ENCODE data around the gene SP1. TPM values are rescaled to one million over a fixed set of nuclear protein-coding genes. Genes with fewer than 3 reads are reported as not detected.

SP1 gene
- total and polyA plus RNA-seq, 7 experiments from 2014 or later, result 10.2 to 103 (median 75.7) TPM

GRCh38 chr12:53343969-53344368 is 36.0 kb upstream of the SP1 start:
- Histone ChIP-seq H3K27ac (ENCODE audit: low read depth, low read length) (peak overlapping the region; percentile 57), H3K27me3 (ENCODE audit: control insufficient read depth in 2 of 2, insufficient read depth in 2 of 2, low read length in 2 of 2) (no peaks in the 10 kb centered on the region), H3K9me3 (ENCODE audit: control insufficient read depth in 2 of 3, low read length in 3 of 3) (no peaks in the 10 kb centered on the region), H3K4me1 (ENCODE audit: control insufficient read depth in 2 of 2, insufficient read depth in 2 of 2, low read length in 2 of 2) (peaks cover 0 to 10% of the 10 kb centered on the region in 2 donors), H3K36me3 (ENCODE audit: control insufficient read depth in 2 of 3, insufficient read depth in 3 of 3, low read length in 3 of 3) (no peaks in the 10 kb centered on the region), H3K4me3 (ENCODE audit: low read length) (peak overlapping the region; percentile 23)
- Mint-ChIP-seq H3K4me3 (peak overlapping the region; percentile 74 to 93 (median 83)), H3K27ac (peak overlapping the region; percentile 5 to 91 (median 81)), H3K9me3 (no peaks in the 10 kb centered on the region), H3K4me1 (peaks cover 11 to 25% (median 17%) of the 10 kb centered on the region in 7 donors), H3K27me3 (peaks cover 0 to 16% (median 0%) of the 10 kb centered on the region in 5 donors), H3K36me3 (no peaks in the 10 kb centered on the region)
- ATAC-seq (peak; percentile 59), DNase-seq (peak in 3 of 9 donors; percentile 29 to 67 (median 53))
- ChIA-PET CTCF (interaction anchor here (0.6 to 3.0 kb wide), 6 partner anchors 11 to 164 kb away, joined by 3 to 90 read pairs (median 4); partner anchors contain the start of genes AAAS and ZNF740), POLR2A (interaction anchor here (1.5 to 3.1 kb wide), 3 partner anchors 13 to 77 kb away, joined by 4 to 52 read pairs (median 5); no protein-coding TSS in a partner anchor)
- intact Hi-C loops (cut with micrococcal nuclease), result loop anchor here (2.0 kb wide), 2 partner anchors 45 to 77 kb away; partner anchors contain the start of gene MYG1 (in 1 of the 2)

- Histone ChIP-seq H3K27me3 (ENCODE audit: control insufficient read depth in 2 of 2, insufficient read depth in 2 of 2, low read length in 2 of 2) (no peaks in the 10 kb centered on the region), H3K4me3 (ENCODE audit: low read length) (peak overlapping the region; percentile 23), H3K9me3 (ENCODE audit: control insufficient read depth in 2 of 3, low read length in 3 of 3) (no peaks in the 10 kb centered on the region), H3K27ac (ENCODE audit: low read depth, low read length) (peak overlapping the region; percentile 57), H3K36me3 (ENCODE audit: control insufficient read depth in 2 of 3, insufficient read depth in 3 of 3, low read length in 3 of 3) (no peaks in the 10 kb centered on the region), H3K4me1 (ENCODE audit: control insufficient read depth in 2 of 2, insufficient read depth in 2 of 2, low read length in 2 of 2) (peaks cover 0 to 10% of the 10 kb centered on the region in 2 donors)
- intact Hi-C loops (cut with micrococcal nuclease), result loop anchor here (2.0 kb wide), 2 partner anchors 46 to 76 kb away; partner anchors contain the start of gene MYG1 (in 1 of the 2)
- ATAC-seq, result no peak
- CTCF ChIA-PET, result interaction anchor here (0.6 to 3.0 kb wide), 22 partner anchors 11 to 274 kb away, joined by 3 to 90 read pairs (median 4); partner anchors contain the start of genes AAAS, IGFBP6, MYG1 and ZNF740
- peak overlapping the region; percentile 5 to 91 (median 81) for H3K27ac Mint-ChIP-seq
- no peaks in the 10 kb centered on the region for H3K36me3 Mint-ChIP-seq
- no peaks in the 10 kb centered on the region for H3K9me3 Mint-ChIP-seq
- peaks cover 0 to 16% (median 0%) of the 10 kb centered on the region in 5 donors for H3K27me3 Mint-ChIP-seq
- H3K4me3 Mint-ChIP-seq, result peak overlapping the region; percentile 74 to 93 (median 83)
- POLR2A ChIA-PET, result interaction anchor here (0.6 to 3.1 kb wide), 9 partner anchors 13 to 185 kb away, joined by 3 to 52 read pairs (median 5); partner anchors contain the start of gene AAAS
- peaks cover 11 to 25% (median 17%) of the 10 kb centered on the region in 7 donors for H3K4me1 Mint-ChIP-seq
- DNase-seq, result no peak
These were observed 35.5 kb upstream of the SP1 start for GRCh38 chr12:53344487-53344823.

GRCh38 chr12:53344824-53345485 is 35.0 kb upstream of the SP1 start:
- Histone ChIP-seq H3K9me3 (ENCODE audit: control insufficient read depth in 2 of 3, low read length in 3 of 3) (no peaks in the 10 kb centered on the region), H3K4me3 (ENCODE audit: low read length) (peak overlapping the region; percentile 79), H3K4me1 (ENCODE audit: control insufficient read depth in 2 of 2, insufficient read depth in 2 of 2, low read length in 2 of 2) (peaks cover 0 to 10% of the 10 kb centered on the region in 2 donors), H3K27me3 (ENCODE audit: control insufficient read depth in 2 of 2, insufficient read depth in 2 of 2, low read length in 2 of 2) (no peaks in the 10 kb centered on the region), H3K27ac (ENCODE audit: low read depth, low read length) (peak overlapping the region; percentile 66), H3K36me3 (ENCODE audit: control insufficient read depth in 2 of 3, insufficient read depth in 3 of 3, low read length in 3 of 3) (no peaks in the 10 kb centered on the region)
- Mint-ChIP-seq H3K36me3 (no peaks in the 10 kb centered on the region), H3K4me1 (peaks cover 11 to 25% (median 17%) of the 10 kb centered on the region in 7 donors), H3K27me3 (peaks cover 0 to 13% (median 0%) of the 10 kb centered on the region in 5 donors), H3K4me3 (peak overlapping the region; percentile 91 to 100 (median 97)), H3K9me3 (no peaks in the 10 kb centered on the region), H3K27ac (peak overlapping the region; percentile 87 to 96 (median 91))
- ChIA-PET CTCF (interaction anchor here (0.6 to 3.0 kb wide), 30 partner anchors 10 to 274 kb away, joined by 3 to 90 read pairs (median 4); partner anchors contain the start of genes AAAS, IGFBP6, MYG1 and ZNF740), POLR2A (interaction anchor here (0.6 to 3.1 kb wide), 12 partner anchors 11 to 186 kb away, joined by 3 to 52 read pairs (median 4); partner anchors contain the start of gene AAAS)
- ATAC-seq, result peak; percentile 89
- DNase-seq, result peak; percentile 42 to 68 (median 63)
- intact Hi-C loops (cut with micrococcal nuclease), result loop anchor here (1.0 to 2.0 kb wide), 9 partner anchors 21 to 279 kb away; partner anchors contain the start of genes MYG1 (in 1 of the 2), PFDN5 (in 1 of the 2) and TARBP2 (in 1 of the 2)

- Histone ChIP-seq H3K9me3 (ENCODE audit: control insufficient read depth in 2 of 3, low read length in 3 of 3) (no peaks in the 10 kb centered on the region), H3K27me3 (ENCODE audit: control insufficient read depth in 2 of 2, insufficient read depth in 2 of 2, low read length in 2 of 2) (no peaks in the 10 kb centered on the region), H3K4me3 (ENCODE audit: low read length) (peak overlapping the region; percentile 79), H3K36me3 (ENCODE audit: control insufficient read depth in 2 of 3, insufficient read depth in 3 of 3, low read length in 3 of 3) (no peaks in the 10 kb centered on the region), H3K27ac (ENCODE audit: low read depth, low read length) (peak overlapping the region; percentile 66), H3K4me1 (ENCODE audit: control insufficient read depth in 2 of 2, insufficient read depth in 2 of 2, low read length in 2 of 2) (peaks cover 0 to 10% of the 10 kb centered on the region in 2 donors)
- Mint-ChIP-seq H3K4me1 (peaks cover 11 to 25% (median 17%) of the 10 kb centered on the region in 7 donors), H3K9me3 (no peaks in the 10 kb centered on the region), H3K4me3 (peak overlapping the region; percentile 91 to 100 (median 97)), H3K36me3 (no peaks in the 10 kb centered on the region), H3K27ac (peak overlapping the region in 7 of 9 donors; percentile 28 to 91 (median 90)), H3K27me3 (peaks cover 0 to 7% (median 0%) of the 10 kb centered on the region in 5 donors)
- peak; percentile 2 for ATAC-seq
- intact Hi-C loops (cut with micrococcal nuclease), result loop anchor here (1.0 to 2.0 kb wide), 9 partner anchors 21 to 279 kb away; partner anchors contain the start of genes MYG1 (in 1 of the 2), PFDN5 (in 1 of the 2) and TARBP2 (in 1 of the 2)
- POLR2A ChIA-PET, result interaction anchor here (0.6 to 3.1 kb wide), 10 partner anchors 10 to 175 kb away, joined by 3 to 52 read pairs (median 4); partner anchors contain the start of gene AAAS
- DNase-seq, result no peak
- CTCF ChIA-PET, result interaction anchor here (0.5 to 3.0 kb wide), 26 partner anchors 11 to 1822 kb away, joined by 3 to 90 read pairs (median 4); partner anchors contain the start of genes AAAS, IGFBP6 and MYG1
These were observed 34.3 kb upstream of the SP1 start for GRCh38 chr12:53345486-53346188.

GRCh38 chr12:53346491-53346890 is 33.5 kb upstream of the SP1 start:
- peaks cover 11 to 25% (median 17%) of the 10 kb centered on the region in 7 donors for H3K4me1 Mint-ChIP-seq
- Histone ChIP-seq H3K4me3 (ENCODE audit: low read length) (no peak overlapping the region), H3K36me3 (ENCODE audit: control insufficient read depth in 2 of 3, insufficient read depth in 3 of 3, low read length in 3 of 3) (no peaks in the 10 kb centered on the region), H3K4me1 (ENCODE audit: control insufficient read depth in 2 of 2, insufficient read depth in 2 of 2, low read length in 2 of 2) (peaks cover 0 to 10% of the 10 kb centered on the region in 2 donors), H3K27me3 (ENCODE audit: control insufficient read depth in 2 of 2, insufficient read depth in 2 of 2, low read length in 2 of 2) (no peaks in the 10 kb centered on the region), H3K9me3 (ENCODE audit: control insufficient read depth in 2 of 3, low read length in 3 of 3) (no peaks in the 10 kb centered on the region), H3K27ac (ENCODE audit: low read depth, low read length) (no peak overlapping the region)
- intact Hi-C loops (cut with micrococcal nuclease), result no loop called here
- ATAC-seq, result no peak
- H3K9me3 Mint-ChIP-seq, result no peaks in the 10 kb centered on the region
- no peaks in the 10 kb centered on the region for H3K36me3 Mint-ChIP-seq
- ChIA-PET CTCF (interaction anchor here (0.7 to 3.0 kb wide), 8 partner anchors 15 to 187 kb away, joined by 3 to 90 read pairs (median 4); partner anchors contain the start of gene AAAS), POLR2A (interaction anchor here (1.1 kb wide), 1 partner anchor 74 kb away, joined by 5 read pairs; no protein-coding TSS in a partner anchor)
- H3K27ac Mint-ChIP-seq, result peak overlapping the region in 2 of 9 donors; percentile 39 to 41
- no peak for DNase-seq
- peak overlapping the region in 4 of 10 donors; percentile 9 to 97 (median 76) for H3K4me3 Mint-ChIP-seq
- H3K27me3 Mint-ChIP-seq, result peaks cover 0 to under 1% (median 0%) of the 10 kb centered on the region in 5 donors

Data from naive thymus-derived CD4-positive, alpha-beta T cell (primary cell).